HG03064 (cell line): ENCODE data around the gene ZFP3.
"Not testable (repeated sequence)": the region's sequence is repeated elsewhere in the genome, so short reads cannot be mapped to it uniquely, and the experiment has no call there.

Experiments used
- ATAC-seq: cut with Tn5 transposase; IDR thresholded peaks from one replicate; pipeline ENCODE4 v1.9.1; 2021; ENCODE audit warnings: low read depth; ENCODE audit not compliant: unreplicated experiment

The ZFP3 gene

DNA sequence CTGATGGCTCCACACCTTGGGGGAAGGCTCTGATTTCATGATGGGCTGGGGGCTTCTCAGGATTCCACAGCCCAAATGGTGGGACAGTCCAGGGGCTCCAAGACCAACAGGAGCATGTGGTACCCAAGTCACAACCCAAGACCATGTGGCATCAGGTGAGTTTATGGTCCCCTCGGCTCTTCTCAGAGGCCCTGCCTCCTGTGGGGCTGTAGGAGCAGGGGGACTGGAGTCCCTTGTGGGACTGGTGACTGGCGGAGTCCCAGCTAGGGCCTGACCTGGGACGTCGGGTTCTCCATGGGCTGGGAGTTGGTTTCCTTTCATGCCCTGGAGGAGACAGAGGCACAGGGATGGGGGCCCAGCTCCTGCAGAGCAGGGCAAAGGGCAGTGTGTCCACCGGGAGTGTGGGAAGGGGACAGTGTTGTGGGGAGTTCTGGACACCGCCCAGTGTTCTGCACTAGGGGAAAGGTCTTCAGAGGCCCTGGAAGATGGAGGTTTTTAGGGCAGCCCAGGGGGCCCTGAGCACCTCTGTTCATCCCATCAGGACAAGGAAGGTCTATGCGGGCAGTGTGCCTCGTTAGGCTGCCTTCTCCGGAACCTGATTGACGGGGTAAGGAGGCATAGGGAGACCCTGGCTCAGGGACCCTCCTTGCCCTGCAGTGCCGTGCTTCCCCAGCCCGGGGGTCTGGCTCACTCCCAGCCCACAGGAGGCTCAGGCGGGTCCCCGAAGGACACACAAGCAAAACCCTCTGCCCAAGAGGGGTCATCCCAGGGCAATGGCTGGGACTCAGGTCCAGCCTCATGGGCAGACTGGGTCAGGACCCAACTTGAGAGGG is 58.5 kb downstream of the ZFP3 start:
- ATAC-seq, result not testable (repeated sequence)

GRCh38 chr17:5137511-5138197 is 59.4 kb downstream of the ZFP3 start:
- ATAC-seq, result not testable (repeated sequence)

- not testable (repeated sequence) for ATAC-seq
Observed at GRCh38 chr17:5138198-5138544, 59.9 kb downstream of the ZFP3 start.

DNA sequence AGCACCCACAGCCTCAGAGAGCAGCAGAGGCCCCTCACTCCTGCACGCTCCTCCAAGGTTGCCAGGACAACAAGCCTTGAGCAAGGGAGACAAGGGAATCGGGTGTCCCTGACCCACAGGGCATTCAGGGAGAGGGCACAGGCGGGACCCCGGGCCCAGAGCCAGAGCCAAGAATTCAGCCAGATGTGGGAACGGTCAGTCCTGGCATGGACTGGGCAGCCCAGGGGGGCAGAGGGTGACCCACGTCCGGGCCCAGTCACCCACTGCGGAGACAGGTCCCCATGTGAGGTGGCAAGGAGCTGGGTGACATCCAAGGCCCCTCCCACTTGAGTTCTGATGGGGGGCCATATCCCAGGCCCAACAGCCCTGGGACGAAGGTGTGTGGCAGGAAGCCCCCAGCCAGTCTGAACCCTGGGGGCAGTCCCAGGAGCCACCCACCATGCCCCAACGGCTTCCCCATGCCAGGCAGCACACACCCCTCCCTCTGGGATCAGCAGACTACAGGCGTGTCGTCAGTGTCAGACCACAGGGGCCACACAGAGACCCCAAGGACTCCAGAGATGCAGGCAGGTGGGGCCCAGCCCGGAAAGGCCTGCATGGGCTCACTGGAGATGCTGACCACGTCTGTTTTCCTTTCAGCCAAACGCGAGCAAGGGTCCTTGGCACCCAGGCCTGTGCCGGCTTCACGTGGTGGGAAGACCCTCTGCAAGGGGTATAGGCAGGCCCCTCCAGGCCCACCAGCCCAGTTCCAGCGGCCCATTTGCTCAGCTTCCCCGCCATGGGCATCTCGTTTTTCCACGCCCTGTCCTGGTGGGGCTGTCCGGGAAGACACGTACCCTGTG is 60.6 kb downstream of the ZFP3 start:
- ATAC-seq, result no peak

DNA sequence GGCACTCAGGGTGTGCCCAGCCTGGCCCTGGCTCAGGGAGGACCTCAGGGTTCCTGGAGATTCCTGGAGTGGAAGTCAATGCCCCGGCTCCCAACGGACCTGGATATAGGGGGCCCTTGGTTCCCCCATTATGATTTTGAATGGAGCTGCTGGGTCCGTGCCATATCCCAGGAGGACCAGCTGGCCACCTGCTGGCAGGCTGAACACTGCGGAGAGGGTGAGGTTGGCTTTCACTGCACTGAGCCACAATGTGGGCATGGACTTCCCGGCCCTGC is 61.1 kb downstream of the ZFP3 start:
- no peak for ATAC-seq

- not testable (repeated sequence) for ATAC-seq
Observed at GRCh38 chr17:5142877-5143276, 64.6 kb downstream of the ZFP3 start.
